Mesodermal cell (in vitro differentiated cells): Measurements from ENCODE around the gene RAP1GAP.
A peak's percentile ranks its signal among the peaks of the same experiment; 100 is the strongest.

Experiments used
- H3K27ac ChIP-seq: 2 replicates; pipeline ENCODE4 v1.7.0; 2013; ENCODE audit warnings: mild to moderate bottlenecking, low read depth, low read length, moderate library complexity; ENCODE audit not compliant: severe bottlenecking
- H3K36me3 ChIP-seq: 2 replicates; pipeline ENCODE4 v1.7.1; 2013; ENCODE audit warnings: mild to moderate bottlenecking, low read length, moderate library complexity; ENCODE audit not compliant: control insufficient read depth, insufficient read depth
- H3K4me1 ChIP-seq: one replicate; pipeline ENCODE4 v1.7.1; 2013; ENCODE audit warnings: mild to moderate bottlenecking, low read length; ENCODE audit not compliant: insufficient read depth, control insufficient read depth, poor library complexity, severe bottlenecking
- H3K4me3 ChIP-seq: 2 replicates; pipeline ENCODE4 v1.7.0; 2013; ENCODE audit warnings: low read length, control low read depth, mild to moderate bottlenecking; ENCODE audit not compliant: insufficient read depth, poor library complexity, severe bottlenecking; ENCODE audit errors: extremely low read depth
- H3K9me3 ChIP-seq: 2 replicates; pipeline ENCODE4 v1.7.1; 2013; ENCODE audit warnings: mild to moderate bottlenecking, low read length, moderate library complexity; ENCODE audit not compliant: control insufficient read depth
- WGBS, 2 experiments: methylation state at CpG; one replicate each; pipeline ENCODE4 v1.1.5; 2013; ENCODE audit warnings: missing lambda C conversion rate in 2 of 2; ENCODE audit not compliant: insufficient coverage in 2 of 2; 5-methylcytosine and 5-hydroxymethylcytosine counted together

Gene RAP1GAP

GRCh38 chr1:21565285-21565684, 103.9 kb downstream of the RAP1GAP start:
- Histone ChIP-seq H3K4me3 (no peak overlapping the region), H3K9me3 (no peaks in the 10 kb centered on the region), H3K4me1 (peaks cover 18% of the 10 kb centered on the region), H3K36me3 (no peaks in the 10 kb centered on the region), H3K27ac (no peak overlapping the region)
- 62 to 96% methylated on average over 3 to 6 of the region's 8 CpGs for WGBS, 2 experiments

DNA sequence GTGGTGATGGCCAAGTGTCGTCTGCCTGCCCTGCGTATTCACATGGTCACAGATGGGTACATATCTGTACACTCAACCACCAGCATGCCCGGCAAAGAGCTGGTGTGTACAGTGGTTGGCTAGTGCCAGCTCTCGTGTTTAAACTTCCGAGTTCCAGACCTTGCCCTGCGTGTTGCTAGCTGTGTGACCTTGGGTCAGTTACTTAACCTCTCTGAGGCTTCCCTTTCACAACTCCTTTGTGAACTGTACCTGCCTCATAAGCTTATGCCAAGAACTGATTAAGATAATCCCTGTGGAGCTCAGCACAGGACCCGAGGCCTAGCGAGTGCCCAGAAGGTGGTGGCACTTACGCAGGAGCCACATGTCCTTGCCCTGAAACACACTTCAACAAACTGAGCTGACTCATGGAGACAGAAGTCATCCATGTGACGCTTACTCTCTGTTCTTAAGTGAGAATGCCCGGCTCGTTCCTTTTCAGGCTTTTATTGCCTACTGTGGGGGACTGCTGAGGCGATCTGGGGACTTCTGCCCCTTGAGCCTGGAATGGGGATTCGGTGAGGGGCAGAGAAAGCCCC, 104.5 kb downstream of the RAP1GAP start:
- no peaks in the 10 kb centered on the region for H3K9me3 ChIP-seq
- peaks cover 18% of the 10 kb centered on the region for H3K4me1 ChIP-seq
- no peak overlapping the region for H3K27ac ChIP-seq
- H3K4me3 ChIP-seq: no peak overlapping the region
- H3K36me3 ChIP-seq: no peaks in the 10 kb centered on the region
- 87 to 92% methylated on average over 11 to 12 of the region's 14 CpGs for WGBS, 2 experiments

DNA sequence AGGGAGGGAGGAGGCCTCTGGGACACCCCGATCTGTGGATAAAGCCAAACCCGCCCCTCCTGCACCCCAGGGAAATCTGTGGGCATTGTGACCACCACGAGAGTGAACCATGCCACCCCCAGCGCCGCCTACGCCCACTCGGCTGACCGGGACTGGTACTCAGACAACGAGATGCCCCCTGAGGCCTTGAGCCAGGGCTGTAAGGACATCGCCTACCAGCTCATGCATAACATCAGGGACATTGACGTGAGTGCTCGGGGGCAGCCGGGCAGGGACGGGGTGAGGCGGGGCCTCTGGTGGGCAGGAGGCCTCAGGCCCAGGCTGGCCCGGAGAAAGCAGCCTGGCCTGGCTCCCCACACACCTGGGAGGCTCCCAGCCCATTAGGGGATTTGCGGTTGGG, 105.2 kb downstream of the RAP1GAP start:
- Histone ChIP-seq H3K36me3 (no peaks in the 10 kb centered on the region), H3K4me3 (no peak overlapping the region), H3K9me3 (no peaks in the 10 kb centered on the region), H3K27ac (no peak overlapping the region), H3K4me1 (peaks cover 18% of the 10 kb centered on the region)
- WGBS, 2 experiments: 88 to 91% methylated on average over 15 to 17 of the region's 17 CpGs

DNA sequence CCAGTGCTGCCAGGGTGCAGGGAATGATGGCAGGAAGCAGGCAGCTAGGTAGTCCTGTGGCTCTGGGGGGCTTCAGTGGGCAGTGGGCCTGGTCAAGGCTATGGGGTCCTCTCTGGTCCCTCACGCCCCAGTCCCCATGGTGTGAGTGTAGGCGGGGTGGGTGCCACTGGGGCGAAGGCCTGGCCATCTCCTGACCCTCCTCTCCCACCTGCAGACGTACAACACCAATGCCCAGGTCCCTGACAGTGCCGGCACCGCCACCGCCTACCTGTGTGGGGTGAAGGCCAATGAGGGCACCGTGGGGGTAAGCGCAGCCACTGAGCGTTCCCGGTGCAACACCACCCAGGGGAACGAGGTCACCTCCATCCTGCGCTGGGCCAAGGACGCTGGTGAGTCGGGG, 106.3 kb downstream of the RAP1GAP start:
- 87 to 97% methylated on average over 11 to 15 of the region's 15 CpGs for WGBS, 2 experiments
- no peak overlapping the region for H3K27ac ChIP-seq
- no peaks in the 10 kb centered on the region for H3K36me3 ChIP-seq
- no peak overlapping the region for H3K4me3 ChIP-seq
- H3K4me1 ChIP-seq: peaks cover 12% of the 10 kb centered on the region
- H3K9me3 ChIP-seq: no peaks in the 10 kb centered on the region

GRCh38 chr1:21560916-21561638, 108.1 kb downstream of the RAP1GAP start:
- WGBS, 2 experiments: 89 to 90% methylated on average over 9 to 10 of the region's 12 CpGs

DNA sequence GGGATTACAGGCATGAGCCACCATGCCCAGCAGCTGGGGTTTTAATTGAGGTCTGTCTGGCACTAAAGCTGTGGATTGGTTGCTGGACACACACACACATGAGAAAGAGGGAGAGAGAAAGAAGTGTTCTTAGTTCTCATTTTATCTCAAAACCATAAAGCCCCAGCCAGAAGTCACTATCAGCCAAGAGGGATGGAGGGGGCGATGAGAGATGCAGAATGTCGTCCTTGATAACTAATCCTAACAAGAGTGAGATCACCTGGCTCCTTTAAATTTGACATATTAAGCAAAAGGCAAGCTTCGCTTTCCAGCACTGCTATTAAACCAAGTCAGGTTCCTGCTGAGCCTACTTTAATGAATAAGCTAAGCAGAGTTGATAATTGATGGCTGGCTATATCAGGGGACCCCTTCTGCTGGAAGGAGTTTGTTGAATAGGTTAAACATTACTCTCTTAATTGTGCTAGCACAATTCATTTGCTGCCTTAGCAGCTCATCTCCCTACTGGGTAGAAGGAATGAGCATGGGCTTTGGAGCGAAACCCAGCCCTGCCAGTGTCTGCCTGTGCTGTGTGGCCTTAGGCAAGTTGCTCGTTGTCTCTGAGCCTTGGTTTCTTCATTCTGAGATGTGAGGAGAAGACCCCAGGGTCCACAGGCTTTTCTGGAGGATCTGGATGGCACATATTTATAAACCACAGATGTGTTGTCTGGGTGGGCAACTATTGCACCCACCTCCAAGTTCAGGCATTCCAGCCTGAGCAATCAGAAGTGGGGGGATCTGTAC, 109.2 kb downstream of the RAP1GAP start:
- Histone ChIP-seq H3K36me3 (no peaks in the 10 kb centered on the region), H3K4me1 (peaks cover 2% of the 10 kb centered on the region), H3K4me3 (no peak overlapping the region), H3K9me3 (no peaks in the 10 kb centered on the region), H3K27ac (no peak overlapping the region)
- WGBS, 2 experiments: 86 to 97% methylated on average over 4 to 5 of the region's 5 CpGs

More at GRCh38 chr1:21560916-21561638, 108.1 kb downstream of the RAP1GAP start:
- no peaks in the 10 kb centered on the region for H3K9me3 ChIP-seq
- no peak overlapping the region for H3K4me3 ChIP-seq
- no peak overlapping the region for H3K27ac ChIP-seq
- peaks cover 4% of the 10 kb centered on the region for H3K4me1 ChIP-seq
- no peaks in the 10 kb centered on the region for H3K36me3 ChIP-seq

DNA sequence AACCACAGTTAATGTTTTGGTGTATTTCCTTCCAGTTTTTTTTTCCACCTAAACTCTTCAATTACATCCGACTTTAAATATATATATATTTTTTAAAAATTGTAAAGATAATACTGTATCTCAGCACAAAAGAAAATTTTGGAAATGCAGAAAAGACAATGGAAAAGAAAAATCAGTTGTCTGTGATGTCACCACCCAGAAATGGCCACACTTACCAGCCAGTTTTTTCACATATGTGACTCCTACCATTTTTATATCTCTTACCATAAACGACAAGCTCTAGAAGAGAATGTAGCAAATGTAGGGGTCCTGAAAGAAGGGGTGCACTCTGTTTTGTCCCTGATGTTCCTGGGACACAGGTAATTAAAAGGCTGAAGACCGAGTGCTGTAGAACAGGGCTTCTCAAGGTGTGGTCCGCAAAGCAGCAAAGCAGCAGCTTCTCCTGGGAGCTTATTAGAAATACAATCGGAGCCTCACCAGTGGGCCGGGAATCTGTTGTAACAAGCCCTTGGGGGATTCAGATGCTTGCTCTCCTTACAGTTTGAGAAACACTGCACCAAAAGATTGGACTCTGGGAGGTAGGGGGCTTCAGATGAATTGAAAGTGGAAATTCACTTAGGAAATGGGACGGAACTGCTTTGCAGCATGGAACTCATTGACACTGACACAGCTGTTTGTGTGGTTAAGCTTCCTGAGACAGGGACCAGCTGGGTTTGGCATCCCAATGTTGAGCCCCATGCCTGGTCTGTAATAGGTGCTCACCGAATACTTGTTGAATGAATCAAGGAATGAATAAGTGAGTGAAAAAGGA, 115.8 kb downstream of the RAP1GAP start:
- no peaks in the 10 kb centered on the region for H3K36me3 ChIP-seq
- no peaks in the 10 kb centered on the region for H3K9me3 ChIP-seq
- WGBS, 2 experiments: 33 to 49% methylated on average over 5 to 6 of the region's 8 CpGs
- H3K4me3 ChIP-seq: no peak overlapping the region
- H3K27ac ChIP-seq: peak overlapping the region; percentile 68
- H3K4me1 ChIP-seq: peaks cover 27% of the 10 kb centered on the region

DNA sequence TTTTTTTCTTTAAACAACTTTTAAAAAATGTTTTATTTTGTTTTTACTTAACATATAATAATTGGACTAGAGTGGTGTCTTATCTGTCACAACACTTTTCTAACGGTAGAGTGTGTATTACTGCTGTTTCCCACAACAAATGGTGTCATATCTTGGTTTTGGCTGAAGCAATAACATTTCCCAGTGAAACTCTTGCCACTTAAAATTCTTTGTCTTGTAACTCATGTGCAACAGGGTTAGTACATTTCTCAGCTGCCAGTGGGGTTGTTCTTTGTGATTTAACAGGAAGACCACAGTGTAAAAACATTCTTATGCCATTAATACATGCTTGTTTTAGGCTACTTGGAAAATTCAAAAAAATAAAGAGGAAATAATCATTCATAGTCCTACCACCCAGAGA, 116.4 kb downstream of the RAP1GAP start:
- Histone ChIP-seq H3K9me3 (no peaks in the 10 kb centered on the region), H3K27ac (peak overlapping the region; percentile 68), H3K4me1 (peaks cover 27% of the 10 kb centered on the region), H3K36me3 (no peaks in the 10 kb centered on the region), H3K4me3 (no peak overlapping the region)
- WGBS, 2 experiments: no CpG with 5 or more reads among the region's 1 CpG

DNA sequence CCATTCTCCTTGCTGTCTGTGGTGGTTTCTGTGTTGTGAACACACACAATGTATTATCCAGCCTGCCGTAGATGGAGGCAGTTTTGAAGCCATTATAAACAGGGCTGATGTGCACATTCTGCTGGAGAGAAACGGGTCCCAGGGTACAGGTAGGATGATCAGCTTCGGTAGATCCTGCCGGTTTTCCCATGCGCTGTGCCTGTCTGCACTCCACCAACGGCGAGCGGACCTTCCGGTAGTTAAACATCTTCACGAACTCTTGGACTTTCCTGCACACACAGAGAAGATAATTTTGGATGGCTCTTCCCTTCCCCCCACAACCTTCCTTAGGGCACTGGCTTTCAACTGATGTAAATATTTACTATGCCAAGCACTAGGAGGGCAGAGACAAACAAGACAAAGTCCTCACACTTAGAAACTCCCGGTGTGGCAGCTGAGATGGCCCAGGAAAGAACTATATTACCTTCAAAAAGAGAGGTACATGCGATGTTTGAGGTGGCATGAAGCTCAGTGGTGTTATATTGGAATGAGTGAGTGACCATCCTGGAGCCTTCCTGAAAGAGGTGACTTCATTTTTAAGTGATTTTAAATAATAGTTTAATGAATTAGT, 118.2 kb downstream of the RAP1GAP start:
- H3K4me1 ChIP-seq: peaks cover 27% of the 10 kb centered on the region
- H3K4me3 ChIP-seq: no peak overlapping the region
- 94% methylated on average over 9 to 10 of the region's 12 CpGs for WGBS, 2 experiments
- H3K36me3 ChIP-seq: no peaks in the 10 kb centered on the region
- H3K9me3 ChIP-seq: no peaks in the 10 kb centered on the region
- H3K27ac ChIP-seq: no peak overlapping the region

DNA sequence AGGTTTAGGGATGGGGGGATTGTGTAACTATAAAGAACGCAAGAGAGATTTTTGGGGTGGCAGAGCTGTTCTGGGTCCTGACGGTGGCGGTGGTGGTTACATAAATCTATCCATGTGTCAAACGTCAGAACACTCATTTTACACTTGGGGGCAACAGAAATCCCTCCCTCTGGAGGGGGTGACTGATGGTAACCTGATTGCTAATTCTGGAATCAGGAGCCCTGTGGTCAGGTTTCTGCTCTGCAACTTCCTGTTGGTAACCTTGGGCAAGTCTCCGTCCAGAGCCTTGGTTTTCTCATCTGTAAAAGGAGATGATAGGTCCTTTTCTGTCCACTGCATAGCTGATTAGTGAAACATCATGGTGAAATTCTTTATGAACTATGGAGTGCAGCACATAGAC, 119.1 kb downstream of the RAP1GAP start:
- Histone ChIP-seq H3K36me3 (no peaks in the 10 kb centered on the region), H3K27ac (no peak overlapping the region), H3K4me3 (no peak overlapping the region), H3K4me1 (peaks cover 27% of the 10 kb centered on the region), H3K9me3 (no peaks in the 10 kb centered on the region)
- 88 to 100% methylated on average over 1 to 2 of the region's 5 CpGs for WGBS, 2 experiments
